ENCODE measurements around the gene FAM221B.

Gene FAM221B

GRCh38 chr9:35790025-35790384 lies 38.5 kb downstream of the FAM221B start:
- DNase-seq = no peak

DNA sequence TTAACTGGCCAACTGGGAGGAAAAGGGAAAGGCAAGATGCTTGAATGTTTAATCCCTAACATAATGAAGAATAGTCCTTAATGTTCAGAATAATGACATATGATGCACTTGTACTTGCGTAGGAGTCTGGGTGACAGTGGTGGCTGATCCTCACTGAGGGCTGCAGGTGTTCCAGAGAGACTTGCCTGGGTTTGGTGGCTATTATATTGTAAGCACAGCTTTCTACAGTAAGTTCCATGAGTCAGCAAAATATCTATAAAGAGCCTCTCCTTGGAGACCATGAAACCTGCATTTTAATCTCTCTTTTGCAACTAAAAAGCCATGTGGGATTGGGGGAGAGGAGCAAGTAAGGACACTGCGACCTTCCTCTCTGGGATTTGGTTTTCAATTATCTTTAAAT lies 39.0 kb downstream of the FAM221B start:
- DNase-seq = no peak

DNA sequence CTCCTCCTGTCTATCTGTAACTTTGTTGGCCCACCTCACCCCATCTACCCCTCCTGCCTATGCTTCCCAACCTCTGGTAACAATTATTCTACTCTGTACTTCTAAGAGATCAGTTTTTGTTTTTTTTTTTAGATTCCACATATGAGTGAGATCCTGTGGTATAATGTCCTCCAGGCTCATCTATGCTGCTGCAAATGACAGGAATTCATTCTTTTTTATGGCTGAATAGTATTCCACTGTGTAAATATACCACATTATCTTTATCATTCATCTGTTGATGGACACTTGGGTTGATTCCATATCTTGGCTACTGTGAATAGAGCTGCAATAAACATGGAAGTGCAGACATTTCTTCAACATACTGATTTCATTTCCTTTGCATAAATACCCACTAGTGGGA lies 45.1 kb downstream of the FAM221B start:
- DNase-seq = no peak

GRCh38 chr9:35781066-35781465 lies 47.5 kb downstream of the FAM221B start:
- DNase-seq = no peak

- DNase-seq = no peak
Measured at GRCh38 chr9:35778496-35778895, 50.0 kb downstream of the FAM221B start.

- no peak for DNase-seq
Measured at GRCh38 chr9:35776018-35776417, 52.5 kb downstream of the FAM221B start.

DNA sequence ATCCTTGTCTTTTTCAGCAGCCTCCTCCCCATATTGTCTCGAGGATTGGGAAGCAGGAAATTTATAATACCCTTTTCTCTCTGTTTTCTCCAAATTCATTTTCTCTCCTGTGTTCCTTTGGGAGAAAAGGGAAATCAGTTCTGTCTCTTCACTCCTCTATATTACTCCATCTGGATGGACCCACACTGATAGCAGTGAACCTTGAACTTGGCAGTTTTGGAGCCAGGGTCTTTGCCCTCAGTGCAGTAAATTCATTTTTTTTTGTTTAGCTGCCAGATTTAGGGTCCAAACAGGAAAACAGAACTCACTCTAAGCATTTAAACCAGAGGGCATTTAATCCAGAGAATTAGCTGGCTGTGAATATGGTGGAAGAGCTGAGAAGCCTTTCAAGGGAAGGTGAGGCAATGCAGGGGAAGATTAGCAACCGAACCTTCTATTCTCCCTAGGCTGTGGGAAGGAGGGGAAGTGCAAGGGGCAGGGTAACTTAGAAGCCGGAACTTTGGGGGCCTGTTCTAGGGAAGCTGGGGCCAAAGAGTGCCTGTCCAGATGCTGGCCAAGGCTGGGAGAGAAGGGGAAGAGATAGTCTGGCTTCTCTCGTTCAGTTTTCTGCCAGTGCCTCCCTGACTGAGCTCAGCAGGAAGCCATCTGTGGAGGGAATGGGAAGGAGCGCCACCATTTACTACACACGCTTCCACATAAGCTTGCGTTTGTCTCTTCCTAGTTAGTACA lies 53.5 kb downstream of the FAM221B start:
- no peak for DNase-seq

DNA sequence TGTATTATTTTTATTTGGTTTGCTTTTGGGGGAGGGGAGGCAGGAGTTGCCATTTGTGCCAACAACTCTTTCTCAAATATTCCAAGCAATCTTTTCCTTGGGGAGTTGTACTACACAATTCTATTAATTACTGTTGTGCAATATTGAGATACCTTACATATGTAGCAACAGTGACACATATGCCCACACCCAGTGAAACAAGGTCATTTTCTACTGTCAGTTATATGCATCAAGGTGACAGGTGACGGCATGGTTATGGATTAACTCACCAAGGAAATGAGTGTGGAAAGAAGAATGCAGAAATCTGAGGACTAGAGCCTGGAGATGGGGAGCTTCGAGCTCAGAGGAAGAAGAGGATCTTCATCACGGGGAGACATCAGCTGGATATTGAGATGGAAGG lies 56.6 kb downstream of the FAM221B start:
- DNase-seq = no peak

DNA sequence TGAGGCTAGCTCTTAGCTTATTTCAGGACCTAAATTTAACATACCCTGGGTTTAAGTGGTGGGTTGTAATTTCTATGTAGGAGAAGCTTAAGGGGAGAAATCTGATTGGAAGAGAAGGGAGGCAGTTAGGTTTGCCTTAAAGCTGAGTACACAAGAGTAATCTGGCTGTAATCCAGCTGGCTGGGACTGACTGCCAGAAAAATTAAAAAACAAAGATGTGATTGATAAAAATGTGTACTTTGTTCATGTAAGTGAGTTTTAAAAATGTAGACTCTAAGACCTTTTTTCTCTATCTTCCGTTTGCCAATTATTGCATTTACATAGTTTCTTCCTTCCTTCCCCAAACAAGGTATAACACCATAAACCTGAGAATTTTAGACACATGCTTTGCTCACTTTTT lies 57.0 kb downstream of the FAM221B start:
- no peak for DNase-seq

- no peak for DNase-seq
Measured at GRCh38 chr9:35771075-35771433, 57.5 kb downstream of the FAM221B start.

- no peak for DNase-seq
Measured at GRCh38 chr9:35769763-35770162, 58.8 kb downstream of the FAM221B start.

DNA sequence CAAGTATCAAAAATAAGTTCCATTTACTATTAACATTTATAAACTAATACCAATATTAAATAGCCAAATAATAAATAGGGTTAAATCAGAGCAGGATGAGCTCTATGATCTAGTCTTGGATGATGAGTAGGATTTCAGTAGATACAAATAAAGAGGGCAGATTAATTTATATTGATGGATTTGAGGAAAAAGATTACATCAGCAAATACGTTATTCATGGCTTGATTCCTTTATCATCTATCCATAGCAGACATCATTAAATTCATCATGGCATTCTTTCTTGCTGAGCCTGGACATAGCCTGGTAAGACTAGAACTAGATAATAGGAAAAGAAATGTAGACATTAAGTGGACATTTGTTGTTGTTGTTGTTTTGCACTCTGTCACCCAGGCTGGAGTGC lies 61.1 kb downstream of the FAM221B start:
- DNase-seq = no peak

GRCh38 chr9:35766997-35767396 lies 61.5 kb downstream of the FAM221B start:
- DNase-seq = no peak

All from activated CD4-positive, alpha-beta T cell treated with anti-CD3 and anti-CD28 coated beads for 48 hours (primary cell).